ENCODE measurements around the gene MYH7.

The MYH7 gene

DNA sequence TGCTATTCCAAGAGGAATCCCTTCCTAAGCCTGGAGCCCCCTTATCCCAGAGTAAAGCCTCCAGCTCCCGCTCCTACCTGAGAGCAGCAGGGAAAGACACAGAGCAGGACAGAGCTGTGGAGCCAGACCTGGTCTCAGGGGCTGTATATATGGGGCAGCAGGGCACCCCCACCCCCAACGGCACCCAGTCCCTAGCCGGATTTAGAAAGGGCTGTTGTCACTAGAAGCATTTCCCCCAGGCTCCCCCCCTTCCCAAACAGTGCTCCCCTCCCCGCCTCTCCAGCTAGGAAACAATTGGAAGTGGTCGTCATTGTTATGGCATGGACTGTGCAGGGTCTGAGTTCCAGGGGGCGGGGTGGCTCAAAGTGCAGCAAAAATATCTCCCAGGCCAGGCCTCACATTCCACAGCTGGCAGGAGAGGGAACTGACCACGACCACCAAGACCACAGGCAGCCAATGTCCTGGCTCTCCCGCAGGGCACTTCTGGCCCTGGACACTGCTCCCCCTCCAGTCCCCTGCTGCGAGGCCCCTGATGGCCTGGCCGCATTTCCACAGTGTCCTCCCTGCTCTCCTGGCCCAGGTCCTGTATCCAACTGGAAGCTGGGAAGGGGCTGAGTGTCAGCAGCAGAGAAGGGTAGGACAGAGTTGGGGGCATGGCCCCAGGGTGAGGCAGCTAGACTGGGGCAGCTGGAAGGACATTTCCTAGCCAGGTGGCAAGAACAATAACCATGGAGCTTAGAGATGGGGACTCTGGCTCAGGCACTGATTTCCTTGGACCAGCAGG is at the start of gene MYH7:
MYH7 (minus strand) TSS at position 118 of the 784 bp plus-strand sequence. CDS start 1,928 bp downstream, outside the sequence.
- Mint-ChIP-seq H3K36me3 (ENCODE audit: low read depth) (no peaks in the 10 kb centered on the region), H3K9me3 (no peaks in the 10 kb centered on the region), H3K27me3 (ENCODE audit: low read depth) (peaks cover 2% of the 10 kb centered on the region), H3K4me1 (ENCODE audit: low read depth) (peaks cover 1% of the 10 kb centered on the region), H3K4me3 (no peak within 1 kb of the TSS), H3K27ac (no peak within 1 kb of the TSS)

DNA sequence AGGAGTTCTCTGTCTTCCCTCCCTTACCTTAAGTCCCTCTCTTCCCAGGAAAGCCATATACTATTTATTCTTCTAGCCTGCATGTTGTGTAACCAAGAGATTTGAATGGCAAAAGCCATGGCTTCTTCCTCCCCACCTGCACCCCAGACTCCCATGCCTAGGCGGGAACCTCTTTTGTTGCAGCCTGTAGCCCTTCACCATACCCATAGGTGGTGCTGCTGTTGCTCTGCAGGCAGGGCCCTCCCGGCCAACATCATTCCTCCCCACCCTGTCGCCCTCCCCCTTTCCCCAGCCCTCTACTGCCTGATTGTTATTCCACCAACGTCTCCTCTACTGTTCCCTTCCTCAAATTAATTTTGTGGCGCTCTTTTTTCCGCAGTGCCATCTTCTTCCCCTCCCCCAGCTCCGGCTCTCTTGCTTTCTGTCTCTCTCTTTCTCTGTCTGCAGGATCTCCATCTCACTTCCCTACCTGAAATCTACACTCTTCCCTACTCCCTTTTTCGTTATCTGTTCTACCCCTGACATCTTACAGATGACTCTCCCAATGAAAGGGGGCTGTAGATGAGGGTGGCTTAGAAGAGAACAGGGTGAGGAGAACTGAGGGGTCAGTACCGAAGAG is 47.9 kb upstream of the MYH7 start:
- Mint-ChIP-seq H3K4me1 (ENCODE audit: low read depth) (peaks cover 1% of the 10 kb centered on the region), H3K9me3 (no peaks in the 10 kb centered on the region), H3K27me3 (ENCODE audit: low read depth) (no peaks in the 10 kb centered on the region), H3K4me3 (no peak overlapping the region), H3K36me3 (ENCODE audit: low read depth) (peaks cover 4% of the 10 kb centered on the region), H3K27ac (no peak overlapping the region)

- Mint-ChIP-seq H3K36me3 (ENCODE audit: low read depth) (peaks cover 8% of the 10 kb centered on the region), H3K27ac (no peak overlapping the region), H3K9me3 (no peaks in the 10 kb centered on the region), H3K4me3 (no peak overlapping the region), H3K4me1 (ENCODE audit: low read depth) (peaks cover 2% of the 10 kb centered on the region), H3K27me3 (ENCODE audit: low read depth) (no peaks in the 10 kb centered on the region)
Measured at GRCh38 chr14:23482823-23483148, 47.3 kb upstream of the MYH7 start.

GRCh38 chr14:23481979-23482822 is 46.7 kb upstream of the MYH7 start:
- Mint-ChIP-seq H3K4me3 (no peak overlapping the region), H3K4me1 (ENCODE audit: low read depth) (peaks cover 2% of the 10 kb centered on the region), H3K27ac (no peak overlapping the region), H3K9me3 (no peaks in the 10 kb centered on the region), H3K36me3 (ENCODE audit: low read depth) (peaks cover 12% of the 10 kb centered on the region), H3K27me3 (ENCODE audit: low read depth) (no peaks in the 10 kb centered on the region)

DNA sequence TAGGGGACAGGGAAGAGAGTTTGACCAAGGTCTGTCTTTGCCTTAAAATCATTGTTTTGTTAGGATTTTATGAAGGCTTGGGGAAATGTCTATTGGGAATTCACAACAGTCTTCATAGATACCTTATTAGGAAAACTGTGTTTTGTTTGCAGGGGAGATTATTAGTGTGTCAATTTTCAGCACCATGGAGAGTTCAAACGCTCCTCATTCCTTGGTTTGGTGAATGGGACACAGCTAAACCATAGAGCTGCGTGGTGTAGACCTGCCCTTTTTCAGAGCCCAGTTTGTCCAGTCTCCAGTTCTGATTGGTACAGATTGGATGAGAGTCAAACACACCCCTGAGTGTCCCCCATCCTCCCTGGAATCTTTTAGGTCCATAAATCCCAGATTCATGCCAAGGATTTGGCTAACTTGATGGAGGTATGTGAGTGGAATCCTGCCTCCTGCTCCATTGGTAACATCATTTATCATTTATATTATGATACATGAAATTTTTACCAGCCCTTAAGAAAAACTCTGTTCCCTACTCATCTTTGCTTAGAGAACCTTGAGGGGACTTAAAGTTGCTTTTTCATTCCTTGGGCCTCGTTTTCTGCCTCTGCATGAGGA is 46.0 kb upstream of the MYH7 start:
- Mint-ChIP-seq H3K27me3 (ENCODE audit: low read depth) (no peaks in the 10 kb centered on the region), H3K4me3 (no peak overlapping the region), H3K4me1 (ENCODE audit: low read depth) (peaks cover 2% of the 10 kb centered on the region), H3K9me3 (no peaks in the 10 kb centered on the region), H3K27ac (no peak overlapping the region), H3K36me3 (ENCODE audit: low read depth) (peaks cover 18% of the 10 kb centered on the region)

DNA sequence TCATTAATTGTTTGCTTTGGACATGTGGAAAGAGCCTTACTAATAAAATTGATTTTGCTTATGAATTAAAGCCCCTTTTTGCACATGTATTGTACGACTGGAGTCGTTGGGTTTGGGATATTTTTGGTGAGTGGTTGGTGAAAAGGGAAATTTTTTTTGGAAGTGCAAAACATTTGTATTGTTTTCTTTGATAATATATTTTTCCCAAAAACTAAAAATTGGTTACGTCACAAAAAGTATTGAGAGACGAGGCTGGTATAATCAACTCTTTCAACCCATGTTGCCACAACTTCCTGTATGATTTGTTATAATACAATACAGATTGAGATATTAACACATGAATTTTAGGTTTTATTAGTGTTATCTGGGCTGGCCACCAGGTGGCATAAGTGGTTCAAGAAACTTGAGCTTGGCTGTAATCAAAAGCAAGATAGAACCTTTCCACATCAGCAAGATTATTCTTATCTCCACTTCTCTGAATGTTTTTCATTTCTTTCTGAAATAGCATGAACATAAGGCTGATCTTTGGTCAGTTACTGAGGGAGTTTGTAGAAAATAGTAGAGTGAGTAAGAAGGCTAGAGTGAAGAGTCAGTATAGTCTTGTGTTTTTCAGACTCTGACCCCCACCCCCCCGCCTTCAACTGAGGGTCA is 42.8 kb upstream of the MYH7 start:
- H3K36me3 Mint-ChIP-seq (ENCODE audit: low read depth), result peaks cover 36% of the 10 kb centered on the region
- no peak overlapping the region for H3K4me3 Mint-ChIP-seq
- H3K9me3 Mint-ChIP-seq, result no peaks in the 10 kb centered on the region
- H3K27me3 Mint-ChIP-seq (ENCODE audit: low read depth), result no peaks in the 10 kb centered on the region
- no peak overlapping the region for H3K27ac Mint-ChIP-seq
- peaks cover 2% of the 10 kb centered on the region for H3K4me1 Mint-ChIP-seq (ENCODE audit: low read depth)

GRCh38 chr14:23470947-23471346 is 35.5 kb upstream of the MYH7 start:
- H3K9me3 Mint-ChIP-seq, result no peaks in the 10 kb centered on the region
- H3K36me3 Mint-ChIP-seq (ENCODE audit: low read depth), result peaks cover 20% of the 10 kb centered on the region
- peak overlapping the region; percentile 27 for H3K27ac Mint-ChIP-seq
- H3K27me3 Mint-ChIP-seq (ENCODE audit: low read depth), result no peaks in the 10 kb centered on the region
- peak overlapping the region; percentile 43 for H3K4me3 Mint-ChIP-seq
- H3K4me1 Mint-ChIP-seq (ENCODE audit: low read depth), result peaks cover 6% of the 10 kb centered on the region

GRCh38 chr14:23469906-23470403 is 34.5 kb upstream of the MYH7 start:
- Mint-ChIP-seq H3K4me3 (no peak overlapping the region), H3K27ac (no peak overlapping the region), H3K36me3 (ENCODE audit: low read depth) (peaks cover 13% of the 10 kb centered on the region), H3K9me3 (no peaks in the 10 kb centered on the region), H3K4me1 (ENCODE audit: low read depth) (peaks cover 6% of the 10 kb centered on the region), H3K27me3 (ENCODE audit: low read depth) (no peaks in the 10 kb centered on the region)

- H3K27ac Mint-ChIP-seq, result no peak within 1 kb of the TSS
- H3K27me3 Mint-ChIP-seq (ENCODE audit: low read depth), result no peaks in the 10 kb centered on the region
- H3K4me1 Mint-ChIP-seq (ENCODE audit: low read depth), result peaks cover 6% of the 10 kb centered on the region
- peaks cover 8% of the 10 kb centered on the region for H3K36me3 Mint-ChIP-seq (ENCODE audit: low read depth)
- H3K4me3 Mint-ChIP-seq, result no peak within 1 kb of the TSS
- H3K9me3 Mint-ChIP-seq, result no peaks in the 10 kb centered on the region
Measured at GRCh38 chr14:23469127-23469905, 33.9 kb upstream of the MYH7 start, which contains the start of gene NGDN. TSS of gene NGDN (plus strand) at chr14:23469703. CDS start at chr14:23469716, 13 bp downstream.

DNA sequence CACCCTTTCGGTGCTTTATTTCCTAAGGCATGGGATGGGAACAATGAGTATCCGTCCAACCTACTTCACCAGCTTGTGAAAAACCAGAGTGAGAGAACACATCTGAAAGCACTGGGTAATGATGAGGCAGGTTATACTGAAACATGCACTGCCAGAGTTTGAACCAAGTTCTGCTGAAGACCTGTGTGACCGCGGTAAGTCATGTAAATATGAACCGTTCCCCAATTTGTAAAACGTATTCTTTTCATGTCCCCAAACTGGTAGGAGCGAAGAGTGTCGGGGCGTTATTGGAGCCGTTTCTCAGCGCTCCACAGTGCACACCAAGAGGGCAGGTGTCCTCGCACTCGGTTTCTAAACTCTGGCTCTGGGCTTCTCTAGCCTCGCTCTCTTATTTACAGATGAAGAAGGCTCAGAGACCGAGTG is 33.3 kb upstream of the MYH7 start:
- no peaks in the 10 kb centered on the region for H3K27me3 Mint-ChIP-seq (ENCODE audit: low read depth)
- H3K4me1 Mint-ChIP-seq (ENCODE audit: low read depth), result peaks cover 6% of the 10 kb centered on the region
- no peak overlapping the region for H3K4me3 Mint-ChIP-seq
- H3K27ac Mint-ChIP-seq, result no peak overlapping the region
- no peaks in the 10 kb centered on the region for H3K9me3 Mint-ChIP-seq
- peaks cover 8% of the 10 kb centered on the region for H3K36me3 Mint-ChIP-seq (ENCODE audit: low read depth)

DNA sequence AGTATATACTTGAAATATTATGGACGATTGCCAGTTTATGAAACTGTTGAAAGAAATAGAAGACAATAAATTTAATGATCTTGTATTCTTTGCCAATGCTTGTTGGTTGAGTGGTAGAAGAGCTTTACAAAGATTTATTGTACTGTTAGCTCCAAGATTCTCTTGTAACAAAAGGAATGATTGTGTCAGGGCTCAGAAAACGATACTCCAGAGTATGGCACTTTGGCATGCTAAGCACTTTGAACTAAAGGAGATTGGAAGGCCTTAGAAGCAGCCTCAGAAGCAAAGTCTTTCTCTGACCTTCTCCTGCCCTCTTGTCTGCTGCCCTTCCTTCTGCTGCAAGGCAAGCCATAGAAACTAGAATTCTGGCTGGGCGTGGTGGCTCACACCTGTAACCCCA is 29.8 kb upstream of the MYH7 start:
- Mint-ChIP-seq H3K27ac (no peak overlapping the region), H3K27me3 (ENCODE audit: low read depth) (peaks cover 2% of the 10 kb centered on the region), H3K36me3 (ENCODE audit: low read depth) (no peaks in the 10 kb centered on the region), H3K9me3 (no peaks in the 10 kb centered on the region), H3K4me3 (no peak overlapping the region), H3K4me1 (ENCODE audit: low read depth) (no peaks in the 10 kb centered on the region)

DNA sequence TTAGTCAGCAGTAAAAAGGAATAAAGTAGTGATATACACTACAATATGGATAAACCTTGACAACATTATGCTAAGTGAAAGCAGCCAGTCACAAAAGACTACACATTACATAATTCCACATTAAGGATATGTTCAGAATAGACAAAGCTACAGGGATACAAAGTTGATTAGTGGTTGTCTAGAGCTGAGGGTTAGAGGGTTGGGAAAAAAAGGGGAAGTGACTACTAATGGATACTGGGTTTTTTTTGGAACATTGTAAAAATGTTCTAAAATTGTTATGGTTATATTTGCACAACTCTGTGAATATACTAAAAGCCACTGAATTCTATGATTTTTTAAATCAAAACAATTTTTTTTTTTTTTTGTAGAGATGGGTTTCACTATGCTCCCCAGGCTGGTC is 29.2 kb upstream of the MYH7 start:
- Mint-ChIP-seq H3K27ac (no peak overlapping the region), H3K4me3 (no peak overlapping the region), H3K36me3 (ENCODE audit: low read depth) (no peaks in the 10 kb centered on the region), H3K27me3 (ENCODE audit: low read depth) (peaks cover 7% of the 10 kb centered on the region), H3K4me1 (ENCODE audit: low read depth) (no peaks in the 10 kb centered on the region), H3K9me3 (no peaks in the 10 kb centered on the region)

DNA sequence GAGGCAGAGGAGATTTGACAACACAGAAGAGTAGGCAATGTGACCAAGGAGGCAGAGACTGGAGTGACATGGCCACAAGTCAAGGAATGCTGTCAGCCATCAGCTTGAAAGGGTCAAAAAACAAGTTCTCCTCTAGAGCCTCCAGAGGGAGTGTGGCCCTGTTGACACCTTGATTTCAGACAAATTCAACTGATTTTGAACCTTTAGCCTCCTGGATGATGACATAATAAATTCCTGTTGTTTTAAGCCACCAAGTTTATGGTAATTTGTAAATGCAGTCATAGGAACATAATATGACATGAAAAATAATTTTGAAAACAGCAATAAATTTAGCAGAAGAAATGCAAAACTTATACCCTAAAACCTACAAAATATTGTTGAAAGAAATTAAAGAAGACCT is 25.5 kb upstream of the MYH7 start:
- Mint-ChIP-seq H3K27ac (no peak overlapping the region), H3K4me1 (ENCODE audit: low read depth) (no peaks in the 10 kb centered on the region), H3K27me3 (ENCODE audit: low read depth) (peaks cover 21% of the 10 kb centered on the region), H3K4me3 (no peak overlapping the region), H3K36me3 (ENCODE audit: low read depth) (no peaks in the 10 kb centered on the region), H3K9me3 (no peaks in the 10 kb centered on the region)
